Measurements from ENCODE around the gene CACNA1E.

DNA sequence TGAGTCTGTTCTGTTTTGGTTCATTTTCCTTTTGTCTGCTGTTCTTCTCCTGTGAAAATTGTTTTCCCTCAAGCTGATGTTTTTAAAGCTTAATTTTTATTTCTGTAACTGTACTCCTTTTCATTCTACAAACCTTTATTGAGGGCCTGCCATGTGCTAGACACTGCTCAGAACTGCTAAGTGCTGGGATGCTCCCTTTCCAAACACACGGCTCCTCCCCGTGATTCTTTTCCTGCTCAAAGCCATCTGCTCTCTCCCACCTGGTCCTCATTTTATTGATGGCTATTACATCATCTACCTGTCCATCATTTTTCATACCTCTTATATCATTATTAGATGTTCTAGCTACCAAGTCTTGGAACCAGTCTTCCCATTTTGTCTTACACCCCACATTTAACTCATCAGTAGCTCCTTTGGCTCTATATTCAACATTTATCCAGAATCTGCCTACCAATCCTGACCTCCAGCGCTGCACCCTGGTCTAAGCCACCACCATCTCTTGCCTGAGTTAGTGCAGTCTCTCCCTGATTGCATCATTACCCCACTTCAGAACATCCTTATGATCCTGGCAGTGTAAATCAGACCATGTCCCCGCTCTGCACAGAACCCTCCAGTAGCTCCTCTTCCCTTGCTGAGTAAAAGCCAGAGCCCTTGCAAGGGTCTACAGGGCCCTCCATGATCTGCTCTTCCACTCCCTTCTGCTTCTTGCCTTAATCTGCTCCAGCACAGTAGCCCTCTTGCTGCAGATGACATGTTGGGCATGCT, 118.1 kb downstream of the CACNA1E start:
- no peak for TF ChIP-seq CTCF (conservative IDR thresholded peaks at IDR 0.05; ENCODE audit: low read depth, low read length)
- no peak for TF ChIP-seq EZH2 (IDR thresholded peaks at IDR 0.05; ENCODE audit: borderline replicate concordance, low read depth, low read length, poor library complexity, severe bottlenecking)
